T-cell (primary cell): ENCODE measurements around the gene LGMN. TPM values are rescaled to one million over a fixed set of nuclear protein-coding genes. Genes with fewer than 3 reads are reported as not detected.

Source experiments
- ATAC-seq, 4 experiments: fragments of 200-7000 bp in 3 of 4; fragments of 150-1000 bp in 1 of 4; cut with Tn5 transposase; replicated peaks in 1 of 4; 1 replicate in 3 of 4; 2 replicates in 1 of 4; pipeline ENCODE4 v1.10.0; 2021; ENCODE audit warnings: moderate library complexity in 3 of 4, mild to moderate bottlenecking in 2 of 4, moderate number of reproducible peaks in 1 of 4
- CTCF ChIA-PET, 2 donors: fragments of 300-600 bp; sonication (Branson Sonifier 250); formaldehyde crosslinking; loops; one replicate each; lab custom pipeline; 2022; ENCODE audit warnings: antibody characterized with exemption in 2 of 2; lab: Charles Lee
- POLR2A ChIA-PET, 2 donors: fragments of 300-600 bp; sonication (Branson Sonifier 250); formaldehyde crosslinking; loops; one replicate each; lab custom pipeline; 2022; ENCODE audit warnings: antibody characterized with exemption in 2 of 2; lab: Charles Lee
- DNase-seq, 35 experiments: peaks; one replicate each; pipeline versions ENCODE4 v3.0.0 to v3.0.0-alpha.2; 2013 to 2023
- H3K27ac ChIP-seq: one replicate; pipeline ENCODE4 v1.5.1; 2013; ENCODE audit warnings: low read length
- H3K27me3 ChIP-seq, 2 experiments: replicated peaks in 1 of 2; 1 replicate in 1 of 2; 2 replicates in 1 of 2; pipeline versions ENCODE4 v1.6.1 to v1.7.0; 2013; ENCODE audit warnings: low read length in 1 of 2, mixed read lengths in 1 of 2; ENCODE audit not compliant: control insufficient read depth in 2 of 2, insufficient read depth in 2 of 2; ENCODE audit errors: extremely low read depth in 1 of 2
- H3K36me3 ChIP-seq, 2 donors: 1 replicate in 1 of 2; 2 replicates in 1 of 2; pipeline versions ENCODE4 v1.6.1 to v1.7.0; 2013; ENCODE audit warnings: low read length in 1 of 2; ENCODE audit not compliant: control insufficient read depth in 2 of 2, insufficient read depth in 1 of 2; ENCODE audit errors: extremely low read depth in 1 of 2
- H3K4me1 ChIP-seq, 2 experiments: 1 replicate in 1 of 2; 2 replicates in 1 of 2; pipeline versions ENCODE4 v1.6.1 to v1.7.0; 2013; ENCODE audit warnings: low read length in 2 of 2, mixed read lengths in 1 of 2; ENCODE audit not compliant: insufficient read depth in 2 of 2, control insufficient read depth in 1 of 2; ENCODE audit errors: extremely low read depth in 1 of 2
- H3K4me3 ChIP-seq, 2 donors: 1 replicate in 1 of 2; 2 replicates in 1 of 2; pipeline versions ENCODE4 v1.5.1 to v1.7.0; 2013; ENCODE audit warnings: mild to moderate bottlenecking in 2 of 2, low read length in 1 of 2, moderate library complexity in 1 of 2; ENCODE audit not compliant: control insufficient read depth in 1 of 2; ENCODE audit errors: extremely low read depth in 1 of 2
- H3K9me3 ChIP-seq: 2 replicates; pipeline ENCODE4 v1.7.0; 2013
- H3K27ac Mint-ChIP-seq, 2 donors: one replicate each; pipeline ENCODE4 v1.8.0; 2020 to 2021; ENCODE audit warnings: mild to moderate bottlenecking in 2 of 2, mixed read lengths in 2 of 2
- H3K27me3 Mint-ChIP-seq, 2 donors: one replicate each; pipeline ENCODE4 v1.8.0; 2021 to 2022; ENCODE audit warnings: mixed read lengths in 2 of 2
- H3K36me3 Mint-ChIP-seq: one replicate; pipeline ENCODE4 v1.8.0; 2021; ENCODE audit warnings: mixed read lengths
- H3K4me1 Mint-ChIP-seq, 3 donors: one replicate each; pipeline ENCODE4 v1.8.0; 2020 to 2022; ENCODE audit warnings: mixed read lengths in 3 of 3, mild to moderate bottlenecking in 1 of 3
- H3K4me3 Mint-ChIP-seq, 3 donors: one replicate each; pipeline ENCODE4 v1.8.0; 2020 to 2022; ENCODE audit warnings: mild to moderate bottlenecking in 3 of 3, mixed read lengths in 3 of 3, moderate library complexity in 3 of 3
- H3K9me3 Mint-ChIP-seq, 3 donors: one replicate each; pipeline ENCODE4 v1.8.0; 2020 to 2022; ENCODE audit warnings: mixed read lengths in 3 of 3
- WGBS: methylation state at CpG from one replicate; pipeline ENCODE4 v1.1.5; 2013; ENCODE audit warnings: missing lambda C conversion rate; ENCODE audit not compliant: insufficient coverage; 5-methylcytosine and 5-hydroxymethylcytosine counted together
- total RNA-seq, 35 experiments: library from RNA in 6 of 35; stranded (reverse) in 6 of 35; fragments of 120-200 nt in 1 of 35; gene quantifications; one replicate each; pipeline versions ENCODE4 v1.2.1 to v1.2.4 and lab custom pipeline; 2013 to 2026

Gene LGMN
- total RNA-seq, 5 donors from 2014 or later (not counting 1 experiment from before 2014, with no cell fraction given): 6.1 to 11.1 (median 8.8) TPM

DNA sequence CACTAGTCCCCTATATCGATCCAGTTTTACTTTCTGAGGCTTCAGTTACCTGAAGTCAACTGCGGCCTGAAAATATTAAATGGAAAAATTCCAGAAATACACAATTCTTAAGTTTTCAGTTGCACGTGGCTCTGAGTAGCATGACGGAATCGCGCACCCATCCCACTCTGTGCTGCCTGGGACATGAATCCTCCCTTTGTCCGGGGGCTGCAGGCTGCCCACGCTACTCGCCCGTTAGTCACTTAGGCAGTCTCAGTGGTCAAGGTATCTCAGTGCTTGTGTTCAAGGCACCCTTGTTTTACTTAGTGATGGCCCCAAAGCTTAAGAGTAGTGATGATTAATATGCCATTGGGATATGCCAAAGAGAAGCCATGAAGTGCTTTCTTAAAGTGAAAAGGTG, 46.6 kb downstream of the LGMN start:
- WGBS: 92% methylated on average over 10 of the region's 10 CpGs
- ChIA-PET POLR2A (no interaction called here), CTCF (no interaction called here)
- H3K9me3 Mint-ChIP-seq: no peaks in the 10 kb centered on the region
- no peak overlapping the region for H3K4me3 ChIP-seq
- H3K4me3 Mint-ChIP-seq: no peak overlapping the region
- no peak overlapping the region for H3K27ac ChIP-seq
- H3K4me1 ChIP-seq: no peaks in the 10 kb centered on the region
- ATAC-seq (no peak), DNase-seq (no peak)
- no peak overlapping the region for H3K27ac Mint-ChIP-seq
- peaks cover 3 to 8% (median 4%) of the 10 kb centered on the region in 3 donors for H3K4me1 Mint-ChIP-seq
- H3K36me3 Mint-ChIP-seq: peaks cover 22% of the 10 kb centered on the region
- no peaks in the 10 kb centered on the region for H3K9me3 ChIP-seq
- peaks cover 0 to 9% of the 10 kb centered on the region in 2 donors for H3K27me3 Mint-ChIP-seq
- peaks cover 0 to 4% of the 10 kb centered on the region in 2 donors for H3K36me3 ChIP-seq
- peaks cover 0 to 22% of the 10 kb centered on the region in 2 experiments for H3K27me3 ChIP-seq

DNA sequence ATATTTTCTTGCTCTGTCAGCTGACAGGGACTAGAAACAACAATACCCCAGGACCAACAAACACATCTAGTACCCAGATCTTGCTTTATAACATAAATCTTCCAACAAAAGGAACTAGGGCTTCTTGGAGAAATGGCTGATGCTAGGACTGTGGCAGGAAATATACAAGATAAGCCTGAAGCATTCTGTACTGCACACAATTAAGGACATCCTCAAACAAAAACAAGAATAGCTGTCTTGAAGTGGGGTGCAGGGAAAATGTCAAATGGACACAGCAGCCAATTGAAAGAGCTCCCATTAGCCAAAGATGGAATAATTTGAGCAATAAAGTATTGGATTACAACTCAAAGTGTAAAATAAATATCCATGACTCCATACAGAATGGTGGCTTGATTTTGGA, 50.0 kb downstream of the LGMN start:
- H3K36me3 Mint-ChIP-seq: peaks cover 2% of the 10 kb centered on the region
- Histone ChIP-seq H3K4me1 (peaks cover 0 to 14% of the 10 kb centered on the region in 2 experiments), H3K4me3 (no peak overlapping the region), H3K9me3 (no peaks in the 10 kb centered on the region), H3K27me3 (peaks cover 0 to 5% of the 10 kb centered on the region in 2 experiments), H3K27ac (no peak overlapping the region), H3K36me3 (no peaks in the 10 kb centered on the region)
- H3K4me1 Mint-ChIP-seq: peaks cover 21 to 31% (median 25%) of the 10 kb centered on the region in 3 donors
- H3K27me3 Mint-ChIP-seq: peaks cover 0 to 11% of the 10 kb centered on the region in 2 donors
- no peaks in the 10 kb centered on the region for H3K9me3 Mint-ChIP-seq
- H3K27ac Mint-ChIP-seq: no peak overlapping the region
- H3K4me3 Mint-ChIP-seq: no peak overlapping the region
- POLR2A ChIA-PET: interaction anchor here in 1 of 2 donors (0.6 kb wide), 1 partner anchor 1846 kb away, joined by 3 read pairs; no protein-coding TSS in a partner anchor
- ATAC-seq (no peak), DNase-seq (no peak)
- CTCF ChIA-PET: interaction anchor here in 1 of 2 donors (0.9 kb wide), 1 partner anchor 16 kb away, joined by 3 read pairs; no protein-coding TSS in a partner anchor

DNA sequence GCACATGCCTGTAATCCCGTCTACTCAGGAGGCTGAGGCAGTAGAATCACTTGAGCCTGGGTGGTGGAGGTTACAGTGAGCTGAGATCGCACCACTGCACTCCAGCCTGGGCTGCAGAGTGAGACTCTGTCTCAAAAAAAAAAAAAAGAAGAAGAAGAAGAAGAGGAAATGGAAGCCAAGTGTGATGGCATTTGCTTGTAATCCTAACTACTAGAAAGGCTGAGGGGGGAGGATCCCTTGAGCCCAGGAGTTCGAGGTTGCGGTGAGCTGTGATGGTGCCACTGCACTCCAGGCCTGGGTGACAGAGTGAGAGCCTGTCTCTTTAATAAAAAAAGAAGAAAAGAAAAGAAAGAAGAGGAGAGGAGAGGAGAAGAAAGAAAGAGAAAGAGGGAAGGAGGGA, 52.1 kb downstream of the LGMN start:
- Mint-ChIP-seq H3K4me1 (peaks cover 33 to 43% (median 38%) of the 10 kb centered on the region in 3 donors), H3K27me3 (peaks cover 0 to 4% of the 10 kb centered on the region in 2 donors), H3K4me3 (no peak overlapping the region), H3K36me3 (no peaks in the 10 kb centered on the region), H3K27ac (peak overlapping the region in 1 of 2 donors; percentile 36), H3K9me3 (no peaks in the 10 kb centered on the region)
- Histone ChIP-seq H3K4me3 (no peak overlapping the region), H3K36me3 (no peaks in the 10 kb centered on the region), H3K27ac (no peak overlapping the region), H3K9me3 (no peaks in the 10 kb centered on the region), H3K27me3 (no peaks in the 10 kb centered on the region), H3K4me1 (peaks cover 0 to 29% of the 10 kb centered on the region in 2 experiments)
- ChIA-PET POLR2A (interaction anchor here in 1 of 2 donors (0.5 kb wide), 1 partner anchor 563 kb away, joined by 3 read pairs; no protein-coding TSS in a partner anchor), CTCF (interaction anchor here in 1 of 2 donors (0.7 kb wide), 2 partner anchors 21 to 570 kb away, joined by 3 to 6 read pairs; no protein-coding TSS in a partner anchor)
- DNase-seq: no peak
- ATAC-seq: no peak
- 61% methylated on average over 2 of the region's 4 CpGs for WGBS

DNA sequence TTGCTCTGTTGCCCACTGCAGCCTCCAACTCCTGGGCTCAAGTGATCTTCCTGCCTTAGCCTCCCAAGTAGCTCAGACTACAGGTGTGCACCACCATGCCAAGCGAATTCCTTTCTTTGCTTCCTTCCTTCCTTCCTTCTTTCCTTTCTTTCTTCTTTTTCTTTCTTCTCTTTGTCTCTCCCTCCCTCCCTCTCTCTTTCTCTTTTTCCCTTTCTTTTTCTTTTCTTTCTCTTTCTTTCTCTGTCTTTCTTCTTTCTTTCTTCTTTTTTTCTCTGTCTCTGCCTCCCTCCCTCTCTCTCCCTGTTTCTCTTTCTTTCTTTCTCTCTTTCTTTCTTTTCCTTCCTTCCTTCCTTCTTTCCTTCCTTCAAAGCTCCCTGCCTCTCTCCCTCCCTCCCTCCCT, 52.9 kb downstream of the LGMN start:
- no peak overlapping the region for H3K27ac ChIP-seq
- H3K36me3 Mint-ChIP-seq: no peaks in the 10 kb centered on the region
- no peak overlapping the region for H3K27ac Mint-ChIP-seq
- ChIA-PET POLR2A (no interaction called here), CTCF (interaction anchor here in 1 of 2 donors (0.7 kb wide), 1 partner anchor 22 kb away, joined by 6 read pairs; no protein-coding TSS in a partner anchor)
- DNase-seq (no peak), ATAC-seq (no peak)
- H3K9me3 ChIP-seq: no peaks in the 10 kb centered on the region
- no peak overlapping the region for H3K4me3 ChIP-seq
- peaks cover 0 to 29% of the 10 kb centered on the region in 2 experiments for H3K4me1 ChIP-seq
- H3K27me3 Mint-ChIP-seq: peaks cover 0 to 4% of the 10 kb centered on the region in 2 donors
- no peaks in the 10 kb centered on the region for H3K36me3 ChIP-seq
- peaks cover 33 to 43% (median 38%) of the 10 kb centered on the region in 3 donors for H3K4me1 Mint-ChIP-seq
- 67% methylated on average over 1 of the region's 1 CpG for WGBS
- H3K9me3 Mint-ChIP-seq: no peaks in the 10 kb centered on the region
- H3K4me3 Mint-ChIP-seq: no peak overlapping the region
- H3K27me3 ChIP-seq: no peaks in the 10 kb centered on the region

DNA sequence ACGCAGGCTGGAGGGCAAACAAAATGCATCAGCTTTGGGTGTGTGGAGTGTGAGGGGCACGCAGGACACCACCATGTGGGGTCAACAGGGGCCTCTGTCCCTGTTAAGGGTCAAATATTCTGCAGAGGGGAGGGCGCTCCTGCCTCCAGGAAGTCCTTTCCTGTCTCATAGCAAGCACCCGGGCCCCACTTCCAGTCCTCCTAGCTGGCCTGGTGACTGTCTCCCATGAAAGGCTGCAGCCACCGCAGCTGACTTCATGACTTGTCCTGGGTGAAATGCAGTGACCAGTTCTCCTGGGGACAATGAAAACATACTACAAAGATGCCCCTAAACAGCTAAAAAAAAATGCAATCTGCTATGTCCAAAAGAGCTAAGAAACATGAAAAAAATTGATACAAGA, 53.6 kb downstream of the LGMN start:
- Mint-ChIP-seq H3K27ac (peak overlapping the region in 1 of 2 donors; percentile 68), H3K4me3 (no peak overlapping the region), H3K4me1 (peaks cover 33 to 43% (median 38%) of the 10 kb centered on the region in 3 donors), H3K9me3 (no peaks in the 10 kb centered on the region), H3K27me3 (peaks cover 0 to 4% of the 10 kb centered on the region in 2 donors), H3K36me3 (no peaks in the 10 kb centered on the region)
- WGBS: 89% methylated on average over 2 of the region's 5 CpGs
- CTCF ChIA-PET: interaction anchor here in 1 of 2 donors (0.7 kb wide), 1 partner anchor 47 kb away, joined by 3 read pairs; no protein-coding TSS in a partner anchor
- no peak for DNase-seq
- POLR2A ChIA-PET: no interaction called here
- Histone ChIP-seq H3K27ac (no peak overlapping the region), H3K4me1 (peaks cover 0 to 29% of the 10 kb centered on the region in 2 experiments), H3K9me3 (no peaks in the 10 kb centered on the region), H3K36me3 (peaks cover 0 to 5% of the 10 kb centered on the region in 2 donors), H3K4me3 (no peak overlapping the region), H3K27me3 (no peaks in the 10 kb centered on the region)
- no peak for ATAC-seq

DNA sequence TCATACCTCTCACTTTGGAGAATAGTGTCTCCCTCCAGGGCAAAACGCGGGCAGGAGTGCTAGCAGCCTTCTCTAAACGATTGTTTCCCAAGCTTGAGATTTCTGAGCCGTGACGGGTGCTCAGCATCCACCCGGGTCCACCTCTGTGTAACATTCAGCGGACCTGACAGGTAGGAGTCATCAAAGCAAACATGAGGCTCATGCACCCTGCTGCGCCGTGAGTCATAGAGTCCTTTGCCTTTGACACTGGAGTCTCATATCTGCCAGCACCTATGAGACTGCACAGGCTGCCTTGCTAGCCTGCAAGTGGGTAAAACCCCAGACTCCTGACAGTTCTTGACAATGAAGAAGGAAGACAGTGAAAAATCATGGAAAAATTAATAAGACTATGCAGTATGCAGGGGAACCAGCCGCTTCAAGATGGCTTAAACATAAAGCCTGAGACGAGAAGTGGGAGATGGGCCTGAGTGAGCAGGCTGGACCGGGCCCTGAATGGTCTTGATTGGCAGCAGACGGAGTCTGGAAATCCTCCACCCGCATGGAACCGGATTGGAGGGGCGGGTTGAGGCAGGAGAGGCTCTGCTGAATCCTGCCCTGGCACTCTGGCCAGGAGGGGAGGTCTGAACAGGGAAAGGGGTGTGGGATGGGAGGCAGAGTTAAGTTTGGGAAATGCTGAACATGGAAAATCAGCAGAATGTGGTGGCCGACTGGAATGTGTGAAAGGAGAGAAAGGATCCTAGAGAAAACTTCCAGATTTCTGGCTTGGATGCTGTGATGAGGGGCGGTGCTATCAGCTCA, 54.2 kb downstream of the LGMN start:
- 87% methylated on average over 18 of the region's 18 CpGs for WGBS
- POLR2A ChIA-PET: no interaction called here
- no peak overlapping the region for H3K4me3 ChIP-seq
- H3K9me3 ChIP-seq: no peaks in the 10 kb centered on the region
- CTCF ChIA-PET: interaction anchor here in 1 of 2 donors (0.7 kb wide), 1 partner anchor 48 kb away, joined by 3 read pairs; no protein-coding TSS in a partner anchor
- no peaks in the 10 kb centered on the region for H3K36me3 Mint-ChIP-seq
- peaks cover 0 to 8% of the 10 kb centered on the region in 2 donors for H3K36me3 ChIP-seq
- ATAC-seq (peak in 1 of 4 experiments; percentile 42), DNase-seq (no peak)
- H3K27me3 ChIP-seq: no peaks in the 10 kb centered on the region
- peak overlapping the region in 1 of 3 donors; percentile 13 for H3K4me3 Mint-ChIP-seq
- peak overlapping the region; percentile 6 to 68 for H3K27ac Mint-ChIP-seq
- H3K9me3 Mint-ChIP-seq: no peaks in the 10 kb centered on the region
- H3K27me3 Mint-ChIP-seq: peaks cover 0 to 4% of the 10 kb centered on the region in 2 donors
- peaks cover 33 to 43% (median 38%) of the 10 kb centered on the region in 3 donors for H3K4me1 Mint-ChIP-seq
- H3K4me1 ChIP-seq: peaks cover 0 to 29% of the 10 kb centered on the region in 2 experiments
- H3K27ac ChIP-seq: no peak overlapping the region
